Mesangial cell (primary cell): ENCODE measurements around the gene DPAGT1. TPM values are rescaled to one million over a fixed set of nuclear protein-coding genes. Genes with fewer than 3 reads are reported as not detected.

Experiments used
- total RNA-seq: library from RNA; depleted of rRNA; stranded (reverse); fragments of >200 nt; gene quantifications from 2 replicates; pipeline ENCODE4 v1.2.3, GENCODE V29; 2015

Gene DPAGT1
- total RNA-seq: 31.8 and 41.1 TPM in 2 replicates

DNA sequence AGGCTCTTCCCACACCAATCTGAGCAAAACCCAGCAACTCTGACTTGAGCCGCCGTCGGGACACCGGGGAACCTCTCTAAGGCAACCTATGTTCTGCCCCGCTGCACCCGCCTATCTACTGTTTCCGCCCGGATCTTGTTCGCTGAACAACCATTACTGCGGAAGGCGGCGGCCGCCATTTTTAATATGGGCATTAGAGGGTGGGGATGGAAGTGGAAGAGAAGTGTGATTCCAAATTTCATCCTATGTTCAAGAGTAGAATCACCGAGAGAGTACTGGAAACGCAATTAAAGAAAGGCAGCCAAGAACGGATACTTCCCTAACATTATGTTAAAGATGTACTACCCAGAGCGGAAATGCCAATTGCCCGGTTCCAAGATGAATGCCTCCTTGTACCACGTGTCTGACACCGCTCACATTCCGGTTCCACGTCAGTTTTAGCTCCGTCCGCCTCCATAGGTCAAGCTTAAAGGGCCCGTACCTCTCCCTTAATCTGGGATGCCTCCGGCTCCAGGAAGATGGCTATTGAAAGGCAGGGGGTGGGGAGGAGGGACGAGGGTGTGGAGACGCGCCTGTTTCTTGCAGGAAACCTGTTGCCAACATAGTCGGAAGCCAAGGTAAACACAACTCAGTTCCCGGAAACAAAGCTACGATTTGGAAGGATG, at the start of gene DPAGT1:
Gene DPAGT1 (minus strand): TSS at position 95 of the 665 bp plus-strand sequence. CDS start 198 bp downstream, outside the sequence.

DNA sequence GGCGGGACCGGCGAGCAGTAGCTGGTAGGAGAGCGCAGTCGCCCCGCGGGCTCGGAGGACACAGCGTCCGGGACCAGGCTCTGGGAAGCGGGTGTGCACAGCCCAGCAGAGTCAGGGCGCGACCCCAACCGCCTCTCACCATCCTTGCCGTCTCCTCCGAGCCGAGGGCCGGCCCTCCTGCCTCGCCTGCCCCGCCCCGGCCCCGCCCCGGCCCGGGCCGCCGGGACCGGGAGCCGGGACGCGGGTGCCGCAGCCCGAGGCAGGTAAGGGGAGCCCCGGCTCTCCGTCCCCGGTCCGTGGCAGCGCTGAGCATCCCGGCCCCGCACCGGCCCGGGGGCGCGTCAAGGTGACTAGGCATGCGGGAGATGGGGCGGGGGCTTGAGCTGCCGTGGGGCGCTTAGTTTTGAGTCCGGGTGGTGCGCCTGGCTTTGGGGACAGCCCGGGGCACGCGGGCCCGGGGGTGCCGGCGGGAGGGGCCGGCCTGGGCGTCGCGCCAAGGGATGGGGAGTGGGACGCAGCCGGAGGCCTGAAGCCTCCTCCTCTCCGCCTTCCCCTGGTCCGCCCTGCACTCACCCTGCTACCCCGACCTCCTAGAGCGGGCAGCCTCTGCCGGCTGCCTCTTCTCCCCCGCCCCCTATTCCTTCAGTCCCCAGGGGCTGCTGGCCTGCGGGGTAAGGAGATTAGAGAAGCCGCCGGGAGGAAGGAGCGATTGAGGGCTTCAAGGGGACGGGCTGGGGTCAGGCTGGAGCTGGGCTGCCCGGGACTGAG, 47.5 kb upstream of the DPAGT1 start, which contains the start of gene ABCG4:
Gene ABCG4 (plus strand): TSS at position 35 of the 768 bp plus-strand sequence. CDS start 914 bp downstream, outside the sequence.

DNA sequence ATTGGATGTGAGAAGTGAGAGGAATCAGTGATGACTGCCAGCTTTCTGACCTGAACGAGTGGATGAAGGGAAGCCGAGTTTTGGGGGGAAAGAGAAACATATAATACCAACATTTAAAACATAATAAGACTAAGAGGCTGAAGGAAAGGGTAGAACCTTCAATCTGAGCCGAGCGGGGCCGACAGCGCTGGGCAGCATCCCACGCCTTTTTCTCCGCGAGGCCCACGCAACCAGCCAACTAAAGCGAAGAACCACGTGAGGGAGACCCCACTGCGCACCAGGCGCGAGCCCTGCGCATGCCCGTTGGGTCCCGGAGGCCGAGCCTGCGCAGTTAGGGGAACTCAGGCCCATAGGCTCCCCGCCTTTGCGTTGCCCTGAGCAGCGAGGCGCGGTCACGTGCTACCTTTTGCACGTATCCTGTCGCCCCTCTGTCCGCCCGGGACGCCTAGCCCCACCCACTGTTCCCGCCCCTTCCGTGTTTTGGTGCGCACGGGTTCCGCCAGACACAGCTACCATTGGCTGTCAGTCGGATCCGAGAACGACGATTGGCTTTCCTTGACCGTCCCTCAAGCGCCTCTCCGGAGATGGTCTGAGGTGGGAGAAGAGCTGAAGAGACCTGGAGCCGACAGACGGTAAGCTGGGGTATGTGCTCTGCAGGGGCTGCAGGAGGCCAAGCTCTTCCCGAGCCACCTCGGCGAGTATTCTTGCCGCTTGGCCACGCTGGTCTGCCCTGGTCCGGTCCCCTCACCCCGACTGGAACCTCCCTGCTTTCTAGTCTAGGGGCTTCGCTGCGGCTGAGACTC, 19.6 kb upstream of the DPAGT1 start, which contains the start of gene HINFP:
Gene HINFP (plus strand): TSS at position 573 of the 803 bp plus-strand sequence. CDS start 5,365 bp downstream, outside the sequence.

DNA sequence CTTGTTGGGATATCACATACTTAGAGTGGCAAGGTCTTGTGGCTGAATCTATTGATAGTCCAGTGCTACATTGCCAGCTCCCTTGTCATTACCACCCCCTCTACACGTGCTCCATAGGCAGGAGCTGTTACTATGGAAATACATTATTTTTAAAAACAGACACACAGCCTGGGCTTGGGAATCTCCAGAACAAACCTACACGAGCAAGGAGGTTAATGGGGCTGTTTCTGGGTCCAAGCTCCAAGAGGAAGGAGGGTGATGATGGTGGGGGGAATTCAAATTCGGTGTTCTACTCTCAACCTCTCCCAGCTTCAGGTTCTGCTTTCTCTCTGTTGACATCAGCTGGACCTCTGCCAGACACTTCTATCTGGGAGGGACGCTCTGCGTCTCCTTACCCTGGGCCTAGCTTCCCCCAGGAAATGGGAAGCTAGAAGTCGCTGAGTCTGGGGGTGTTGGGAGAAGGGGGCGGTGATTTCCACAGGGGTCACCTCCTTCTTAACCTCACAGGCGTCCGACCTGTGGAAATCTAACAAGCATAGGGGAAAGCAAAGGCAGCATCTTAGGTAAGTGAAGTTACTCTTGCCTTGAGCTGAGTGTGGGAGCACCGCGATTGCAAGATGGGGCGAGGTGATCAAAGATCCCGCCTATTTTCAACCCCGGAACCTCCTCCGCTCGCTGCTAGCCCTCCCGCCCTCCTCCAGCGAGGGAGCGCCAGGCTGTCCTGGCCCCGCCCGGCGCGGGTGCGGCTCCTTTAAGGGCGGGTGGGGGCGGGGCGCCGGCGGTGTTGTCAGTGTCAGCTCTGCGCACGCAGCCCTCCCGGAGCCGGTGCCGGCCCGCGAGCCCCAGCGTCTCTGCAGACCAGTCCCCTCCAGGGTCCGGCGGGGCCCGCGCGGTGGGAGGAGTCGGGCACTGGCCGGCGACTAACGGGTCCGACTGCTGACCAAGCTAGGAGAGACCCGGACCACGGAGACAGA, 5.2 kb upstream of the DPAGT1 start, which contains the start of gene C2CD2L:
Gene C2CD2L (plus strand): TSS at position 781 of the 974 bp plus-strand sequence. CDS start 398 bp downstream, outside the sequence.

DNA sequence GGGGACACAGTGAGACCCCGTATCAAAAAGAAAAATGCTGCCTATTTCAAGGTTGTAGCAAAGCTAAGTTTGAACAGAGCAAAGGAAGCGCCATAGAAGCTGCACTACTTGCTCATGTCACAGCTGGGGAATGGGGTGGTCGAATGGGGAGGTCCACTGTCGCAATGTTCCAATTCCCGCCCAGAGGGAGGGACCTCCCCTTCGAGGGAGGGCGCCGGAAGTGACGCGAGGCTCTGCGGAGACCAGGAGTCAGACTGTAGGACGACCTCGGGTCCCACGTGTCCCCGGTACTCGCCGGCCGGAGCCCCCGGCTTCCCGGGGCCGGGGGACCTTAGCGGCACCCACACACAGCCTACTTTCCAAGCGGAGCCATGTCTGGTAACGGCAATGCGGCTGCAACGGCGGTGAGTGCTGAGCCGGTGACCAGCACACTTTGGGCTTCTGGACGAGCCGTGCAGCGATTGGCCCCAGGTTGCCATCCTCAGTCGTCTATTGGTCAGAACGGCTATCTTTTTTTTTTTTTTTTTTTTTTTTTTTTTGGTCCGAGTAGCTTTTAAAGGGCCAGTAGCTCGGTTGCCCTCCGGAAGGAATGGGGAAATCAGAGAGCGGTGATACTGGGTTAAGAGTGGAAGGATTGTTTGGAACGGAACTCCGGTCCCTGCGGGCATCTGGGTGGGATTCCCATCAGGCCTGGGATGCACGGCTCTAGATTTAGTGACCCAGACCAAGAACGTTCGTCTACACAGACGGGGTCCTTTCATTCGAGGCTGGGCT, 16.8 kb downstream of the DPAGT1 start, which contains the start of gene HMBS:
Gene HMBS (plus strand): TSS at position 219 of the 774 bp plus-strand sequence. CDS start 153 bp downstream, at position 372.

DNA sequence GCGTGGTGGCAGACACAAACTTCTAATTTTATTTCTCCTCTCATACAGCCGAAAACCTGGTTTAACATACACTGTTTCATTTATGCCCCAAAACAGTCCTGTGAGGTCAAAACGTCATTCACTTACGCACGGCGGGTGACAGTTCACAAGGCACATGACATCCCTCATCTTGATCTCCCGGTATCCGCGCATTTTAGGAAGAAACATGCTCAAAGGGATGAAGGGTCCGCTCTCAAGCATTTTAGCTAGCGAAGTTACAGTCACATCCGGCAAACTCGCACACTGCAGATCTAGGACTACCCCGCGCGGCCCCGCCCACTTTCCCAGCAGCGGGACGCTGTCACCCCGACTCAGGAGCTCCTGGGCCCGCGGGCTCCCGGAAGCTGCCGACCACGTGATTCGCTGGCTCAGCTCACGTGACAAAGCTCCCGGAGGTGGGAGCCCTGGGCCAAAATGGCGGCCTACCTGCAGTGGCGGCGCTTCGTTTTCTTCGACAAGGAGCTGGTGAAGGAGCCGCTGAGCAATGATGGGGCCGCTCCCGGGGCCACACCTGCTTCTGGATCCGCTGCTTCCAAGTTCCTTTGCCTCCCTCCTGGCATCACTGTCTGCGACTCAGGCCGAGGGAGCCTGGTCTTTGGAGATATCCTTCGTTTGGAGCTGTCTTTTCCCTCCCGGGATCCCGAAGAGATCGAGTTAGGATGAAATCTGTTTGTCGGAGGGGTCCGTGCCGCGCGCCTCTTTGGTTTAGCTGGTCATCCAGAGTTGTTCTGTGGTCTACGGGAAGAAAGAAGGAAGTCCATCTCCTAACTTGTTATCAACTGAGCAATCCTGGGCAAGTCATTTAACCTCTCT, 34.1 kb downstream of the DPAGT1 start, which contains the start of gene VPS11:
Gene VPS11 (plus strand): TSS at position 448 of the 852 bp plus-strand sequence. CDS start 6 bp downstream, at position 454.

DNA sequence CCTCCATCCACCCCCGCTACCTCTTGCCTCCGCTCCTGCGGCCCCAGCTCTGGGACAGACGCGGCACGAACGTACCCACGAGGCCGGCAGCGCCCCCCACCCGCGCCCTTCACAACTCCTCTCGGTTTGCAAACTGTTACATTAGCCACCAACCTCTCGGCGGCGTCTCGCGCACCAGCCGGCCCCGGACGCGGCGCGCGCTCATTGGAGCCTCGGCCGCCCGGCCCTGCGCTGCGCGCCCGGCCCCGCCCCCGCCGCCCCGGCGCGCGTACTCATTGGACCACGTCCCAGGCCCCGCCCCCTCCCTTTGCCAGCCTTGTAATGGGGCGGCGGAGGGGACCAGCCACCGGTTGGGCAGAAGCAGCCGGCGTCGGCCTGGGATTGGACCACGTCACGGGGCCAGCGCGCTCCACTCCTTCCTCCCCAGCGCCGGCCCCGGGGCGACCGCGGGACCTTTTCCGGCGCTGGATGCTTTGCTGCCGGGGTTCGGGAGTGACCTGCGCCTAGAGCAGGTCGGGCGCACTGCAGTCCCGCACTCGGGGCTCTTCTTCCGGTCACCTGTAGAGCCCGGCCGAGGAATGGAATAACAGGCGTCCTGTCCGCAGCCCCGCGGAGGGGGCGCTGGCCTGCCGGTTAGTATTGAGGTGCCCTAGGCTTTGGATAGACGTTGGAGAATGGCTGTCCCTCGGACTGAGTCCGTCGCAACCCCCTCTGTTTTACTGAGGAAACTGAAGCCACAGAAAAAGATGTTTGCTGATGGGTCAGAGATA, 44.5 kb downstream of the DPAGT1 start, which contains the start of gene HYOU1:
Gene HYOU1 (minus strand): TSS at position 206 of the 770 bp plus-strand sequence. CDS start 1,045 bp downstream, outside the sequence.

Other genes starting within 250 kb of the DPAGT1 start
- gene CXCR5, start 218.0 kb downstream of the DPAGT1 start, total RNA-seq: not detected in 2 replicates
- 30.3 and 58.2 TPM in 2 replicates for gene BCL9L, start 175.9 kb downstream of the DPAGT1 start, total RNA-seq
- gene UPK2, start 145.6 kb downstream of the DPAGT1 start, total RNA-seq: not detected in 2 replicates
- gene FOXR1, start 130.1 kb downstream of the DPAGT1 start, total RNA-seq: not detected in 2 replicates
- 7.2 and 12.5 TPM in 2 replicates for gene CENATAC, start 103.7 kb downstream of the DPAGT1 start, total RNA-seq
- gene RPS25, start 83.5 kb downstream of the DPAGT1 start, total RNA-seq: 1,334 and 1,525 TPM in 2 replicates
- 75.0 and 110 TPM in 2 replicates for gene TRAPPC4, start 83.1 kb downstream of the DPAGT1 start, total RNA-seq
- gene SLC37A4, start 71.0 kb downstream of the DPAGT1 start, total RNA-seq: 50.4 and 68.5 TPM in 2 replicates
- 86.6 and 187 TPM in 2 replicates for gene HYOU1, start 44.6 kb downstream of the DPAGT1 start, total RNA-seq
- 24.4 and 43.9 TPM in 2 replicates for gene VPS11, start 34.0 kb downstream of the DPAGT1 start, total RNA-seq
- 38.8 and 62.1 TPM in 2 replicates for gene HMBS, start 17.0 kb downstream of the DPAGT1 start, total RNA-seq
- 5.8 and 8.6 TPM in 2 replicates for gene C2CD2L, start 5.5 kb upstream of the DPAGT1 start, total RNA-seq
- gene HINFP, start 19.7 kb upstream of the DPAGT1 start, total RNA-seq: 10.9 and 32.2 TPM in 2 replicates
- gene ABCG4, start 47.2 kb upstream of the DPAGT1 start, total RNA-seq: 0.49 and 1.1 TPM in 2 replicates
- 19.1 and 25.4 TPM in 2 replicates for gene NLRX1, start 66.9 kb upstream of the DPAGT1 start, total RNA-seq
- 0.25 TPM in 1 of 2 replicates, not detected in the other for gene NHERF4, start 83.6 kb upstream of the DPAGT1 start, total RNA-seq
- 11.9 and 14.0 TPM in 2 replicates for gene CBL, start 104.5 kb upstream of the DPAGT1 start, total RNA-seq
- gene MCAM, start 215.3 kb upstream of the DPAGT1 start, total RNA-seq: 304 and 613 TPM in 2 replicates
- 21.7 and 39.4 TPM in 2 replicates for gene RNF26, start 232.7 kb upstream of the DPAGT1 start, total RNA-seq
- 1.6 and 8.5 TPM in 2 replicates for gene C1QTNF5, start 239.0 kb upstream of the DPAGT1 start, total RNA-seq
- gene MFRP, start 244.9 kb upstream of the DPAGT1 start, total RNA-seq: not detected in 2 replicates